ENCODE results near the gene U2AF2. TPM values are rescaled to one million over a fixed set of nuclear protein-coding genes. Genes with fewer than 3 reads are reported as not detected.

The U2AF2 gene
- total RNA-seq, 6 experiments from 2014 or later: 55.1 to 75.6 (median 63.5) TPM

DNA sequence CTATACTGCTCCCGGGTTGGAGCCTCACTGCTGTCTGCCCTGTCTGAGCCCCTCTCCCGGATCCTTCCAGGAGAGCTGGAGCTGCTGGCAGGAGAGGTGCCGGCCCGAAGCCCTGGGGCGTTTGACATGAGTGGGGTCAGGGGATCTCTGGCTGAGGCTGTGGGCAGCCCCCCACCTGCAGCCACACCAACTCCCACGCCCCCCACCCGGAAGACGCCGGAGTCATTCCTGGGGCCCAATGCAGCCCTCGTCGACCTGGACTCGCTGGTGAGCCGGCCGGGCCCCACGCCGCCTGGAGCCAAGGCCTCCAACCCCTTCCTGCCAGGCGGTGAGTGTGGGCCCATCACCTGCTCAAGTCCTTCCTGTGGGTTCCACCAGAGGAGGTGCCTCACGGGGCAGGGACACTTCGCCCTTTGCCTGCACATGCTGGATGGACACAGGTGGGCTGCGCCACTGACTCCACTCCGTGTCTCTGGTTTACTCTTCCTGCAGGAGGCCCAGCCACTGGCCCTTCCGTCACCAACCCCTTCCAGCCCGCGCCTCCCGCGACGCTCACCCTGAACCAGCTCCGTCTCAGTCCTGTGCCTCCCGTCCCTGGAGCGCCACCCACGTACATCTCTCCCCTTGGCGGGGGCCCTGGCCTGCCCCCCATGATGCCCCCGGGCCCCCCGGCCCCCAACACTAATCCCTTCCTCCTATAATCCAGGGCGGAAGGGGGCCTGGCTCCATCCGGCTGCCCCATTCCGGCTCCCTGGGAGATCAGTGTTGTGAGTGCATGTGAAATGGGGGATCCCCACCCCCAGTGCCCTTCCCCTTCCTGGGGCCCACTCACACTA, 40.0 kb downstream of the U2AF2 start:
- no peaks in the 10 kb centered on the region for H3K27me3 ChIP-seq
- H3K4me3 ChIP-seq: no peak overlapping the region
- TF ChIP-seq, protein P1, sequence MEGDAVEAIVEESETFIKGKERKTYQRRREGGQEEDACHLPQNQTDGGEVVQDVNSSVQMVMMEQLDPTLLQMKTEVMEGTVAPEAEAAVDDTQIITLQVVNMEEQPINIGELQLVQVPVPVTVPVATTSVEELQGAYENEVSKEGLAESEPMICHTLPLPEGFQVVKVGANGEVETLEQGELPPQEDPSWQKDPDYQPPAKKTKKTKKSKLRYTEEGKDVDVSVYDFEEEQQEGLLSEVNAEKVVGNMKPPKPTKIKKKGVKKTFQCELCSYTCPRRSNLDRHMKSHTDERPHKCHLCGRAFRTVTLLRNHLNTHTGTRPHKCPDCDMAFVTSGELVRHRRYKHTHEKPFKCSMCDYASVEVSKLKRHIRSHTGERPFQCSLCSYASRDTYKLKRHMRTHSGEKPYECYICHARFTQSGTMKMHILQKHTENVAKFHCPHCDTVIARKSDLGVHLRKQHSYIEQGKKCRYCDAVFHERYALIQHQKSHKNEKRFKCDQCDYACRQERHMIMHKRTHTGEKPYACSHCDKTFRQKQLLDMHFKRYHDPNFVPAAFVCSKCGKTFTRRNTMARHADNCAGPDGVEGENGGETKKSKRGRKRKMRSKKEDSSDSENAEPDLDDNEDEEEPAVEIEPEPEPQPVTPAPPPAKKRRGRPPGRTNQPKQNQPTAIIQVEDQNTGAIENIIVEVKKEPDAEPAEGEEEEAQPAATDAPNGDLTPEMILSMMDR (IDR thresholded peaks at IDR 0.05): no peak
- no peak for TF ChIP-seq POLR2A (IDR thresholded peaks at IDR 0.05)
- intact Hi-C loops (cut with DNase I): no loop called here
- WGBS (ENCODE audit: insufficient coverage, low coverage, low lambda C conversion rate, missing lambda C conversion rate): 92% methylated on average over 11 of the region's 37 CpGs
- DNase-seq (no peak), ATAC-seq (no peak)
- H3K36me3 ChIP-seq: peaks cover 3 to 64% (median 27%) of the 10 kb centered on the region in 4 donors
- no peaks in the 10 kb centered on the region for H3K4me1 ChIP-seq
- no peaks in the 10 kb centered on the region for H3K9me3 ChIP-seq
- no peak overlapping the region for H3K27ac ChIP-seq

DNA sequence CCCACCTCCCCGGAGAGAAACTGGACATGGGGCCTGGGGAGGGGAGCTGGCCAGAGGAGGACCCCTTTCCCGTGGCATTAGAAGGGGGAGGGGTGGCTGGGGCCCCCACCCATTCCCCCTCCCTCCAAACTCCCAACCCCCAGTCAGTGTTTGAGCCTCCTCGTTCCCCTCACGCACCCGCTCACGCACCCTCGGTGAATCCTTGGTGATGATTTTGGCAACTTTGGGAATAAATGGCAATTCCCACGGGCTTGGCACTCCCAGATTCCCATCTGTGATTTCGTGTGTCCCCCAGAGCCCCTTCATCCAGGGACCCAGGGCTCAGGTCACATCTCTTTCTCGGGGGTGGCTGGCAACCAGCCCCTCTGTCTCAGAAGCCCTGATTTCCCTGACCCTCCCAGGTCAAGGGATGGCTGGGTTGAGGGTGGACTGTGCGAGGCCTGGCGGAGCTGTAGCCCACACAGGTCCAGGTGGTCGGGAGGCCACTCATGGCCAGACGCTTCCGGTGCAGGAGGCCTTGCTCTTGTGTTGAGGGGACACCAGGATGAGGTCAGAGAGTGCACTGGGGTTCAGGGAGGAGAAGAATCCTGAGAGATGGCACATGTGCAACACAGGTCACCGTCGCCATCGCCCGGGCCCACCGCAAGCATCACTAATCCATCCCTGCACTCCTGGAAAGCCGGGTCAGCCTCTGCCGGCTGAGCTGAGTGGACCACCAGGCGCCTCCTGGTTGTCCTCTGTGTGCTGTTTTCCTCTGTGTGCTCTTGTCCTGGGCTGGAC, 40.9 kb downstream of the U2AF2 start:
- DNase-seq: no peak
- Histone ChIP-seq H3K36me3 (peaks cover 3 to 56% (median 21%) of the 10 kb centered on the region in 4 donors), H3K4me1 (no peaks in the 10 kb centered on the region), H3K9me3 (no peaks in the 10 kb centered on the region), H3K27ac (no peak overlapping the region), H3K4me3 (no peak overlapping the region), H3K27me3 (no peaks in the 10 kb centered on the region)
- no peak for ATAC-seq
- WGBS (ENCODE audit: insufficient coverage, low coverage, low lambda C conversion rate, missing lambda C conversion rate): 88% methylated on average over 9 of the region's 23 CpGs
- intact Hi-C loops (cut with DNase I): no loop called here
- TF ChIP-seq, protein P1 (IDR thresholded peaks at IDR 0.05): no peak
- TF ChIP-seq POLR2A (IDR thresholded peaks at IDR 0.05): no peak

DNA sequence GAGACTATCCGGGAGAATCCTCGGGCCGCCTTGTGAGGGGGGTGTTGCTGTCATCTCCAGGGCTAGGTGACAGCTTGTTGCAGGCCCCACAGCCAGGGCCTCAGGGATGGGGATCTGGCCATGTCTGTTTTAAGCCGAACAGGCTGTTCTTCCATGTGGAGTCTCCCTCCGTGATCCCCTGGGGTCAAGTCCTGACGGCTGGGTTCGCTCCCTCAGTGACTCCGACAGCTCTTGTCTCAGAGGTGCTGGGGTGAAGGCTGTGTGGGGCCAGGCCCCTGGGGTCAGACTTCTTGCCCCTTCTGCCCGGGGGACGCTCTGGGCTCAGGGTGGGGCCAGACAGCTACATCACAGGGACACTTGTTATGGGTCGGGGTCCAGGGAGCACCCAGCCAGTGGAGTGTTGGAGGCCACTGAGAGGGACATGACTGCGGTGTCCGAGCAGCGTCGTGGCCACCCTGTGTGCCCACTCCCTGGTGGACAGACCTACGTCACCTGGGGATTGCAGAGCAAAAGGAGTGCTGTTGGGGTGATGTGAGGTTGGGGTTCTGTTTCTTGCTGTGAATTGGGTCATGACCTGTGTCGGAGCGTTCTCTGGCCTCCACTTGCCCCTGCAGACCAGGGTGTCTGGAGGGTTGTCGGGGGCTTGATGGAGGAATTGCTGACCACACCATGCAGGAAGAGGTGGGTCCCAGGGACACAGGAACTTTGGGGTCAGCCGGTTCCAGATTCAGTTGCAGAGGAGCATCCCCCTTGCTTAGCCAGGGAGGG, 41.6 kb downstream of the U2AF2 start:
- intact Hi-C loops (cut with DNase I): no loop called here
- H3K27me3 ChIP-seq: no peaks in the 10 kb centered on the region
- ATAC-seq (no peak), DNase-seq (no peak)
- peaks cover 3 to 53% (median 20%) of the 10 kb centered on the region in 4 donors for H3K36me3 ChIP-seq
- H3K4me3 ChIP-seq: no peak overlapping the region
- no CpG with 5 or more reads among the region's 20 CpGs for WGBS (ENCODE audit: insufficient coverage, low coverage, low lambda C conversion rate, missing lambda C conversion rate)
- TF ChIP-seq, protein P1 (IDR thresholded peaks at IDR 0.05): no peak
- TF ChIP-seq POLR2A (IDR thresholded peaks at IDR 0.05): no peak
- H3K9me3 ChIP-seq: no peaks in the 10 kb centered on the region
- no peak overlapping the region for H3K27ac ChIP-seq
- no peaks in the 10 kb centered on the region for H3K4me1 ChIP-seq

DNA sequence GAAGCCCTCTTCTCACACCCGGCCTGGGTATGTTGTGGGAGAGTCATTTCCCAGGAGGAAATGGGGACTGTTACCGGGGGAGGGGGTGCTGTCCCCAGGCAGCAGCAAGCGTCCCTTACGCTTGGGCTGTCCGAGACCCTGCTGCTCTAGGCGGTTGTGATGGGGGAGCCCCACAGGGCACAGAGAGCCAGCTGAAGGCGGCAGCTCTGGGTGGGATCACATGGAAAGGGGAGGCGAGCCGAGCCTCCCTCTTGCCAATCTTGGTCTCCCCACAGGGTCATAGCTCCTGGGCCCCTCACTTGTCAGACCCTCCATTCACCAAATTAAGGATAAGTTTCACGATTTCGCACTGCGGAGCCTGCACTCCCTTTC, 42.2 kb downstream of the U2AF2 start:
- no peak for TF ChIP-seq POLR2A (IDR thresholded peaks at IDR 0.05)
- TF ChIP-seq, protein P1 (IDR thresholded peaks at IDR 0.05): no peak
- no peak for DNase-seq
- no peaks in the 10 kb centered on the region for H3K4me1 ChIP-seq
- ATAC-seq: no peak
- peaks cover 3 to 53% (median 20%) of the 10 kb centered on the region in 4 donors for H3K36me3 ChIP-seq
- intact Hi-C loops (cut with DNase I): no loop called here
- 84% methylated on average over 5 of the region's 12 CpGs for WGBS (ENCODE audit: insufficient coverage, low coverage, low lambda C conversion rate, missing lambda C conversion rate)
- H3K27ac ChIP-seq: no peak overlapping the region
- no peaks in the 10 kb centered on the region for H3K9me3 ChIP-seq
- H3K27me3 ChIP-seq: no peaks in the 10 kb centered on the region
- H3K4me3 ChIP-seq: no peak overlapping the region
